ENCODE results near the gene SCFD2.

The SCFD2 gene

DNA sequence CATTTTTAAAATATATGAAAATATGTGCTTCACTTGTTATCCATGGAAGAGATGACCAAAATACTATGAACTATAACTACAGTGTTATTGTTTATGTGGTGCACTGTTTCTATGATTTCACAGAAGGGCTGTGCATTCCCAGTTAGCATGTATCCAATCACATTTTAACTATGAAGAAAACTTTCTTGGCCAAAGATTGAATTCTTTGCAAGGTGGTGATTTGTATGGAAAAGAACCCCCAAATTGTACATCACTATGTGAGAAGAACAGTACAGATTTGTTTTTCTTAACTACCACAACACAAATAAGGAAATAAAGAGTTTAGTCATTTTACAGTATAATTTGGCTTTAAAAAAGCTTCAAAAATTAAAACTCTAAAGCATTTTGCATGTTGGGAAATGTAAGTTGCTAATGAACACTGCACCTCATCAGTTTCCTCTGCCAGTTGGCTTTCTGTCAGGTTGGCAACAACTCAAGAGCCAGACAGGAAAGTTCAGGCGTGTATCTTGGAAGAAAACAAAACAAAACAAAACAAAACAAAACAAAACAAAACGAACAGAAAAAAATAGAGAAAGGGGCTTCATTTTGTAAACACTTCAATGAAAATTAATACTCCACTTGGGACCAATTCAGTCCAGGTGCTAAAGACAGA is 237.0 kb downstream of the SCFD2 start:
- DNase-seq (ENCODE audit: low read depth), result peak; percentile 51
- H3K4me3 ChIP-seq (ENCODE audit: control insufficient read depth, low read depth, low read length), result no peak overlapping the region
- TF ChIP-seq CTCF (conservative IDR thresholded peaks at IDR 0.05; ENCODE audit: control insufficient read depth, insufficient read depth, low read depth, low read length), result no peak

- TF ChIP-seq CTCF (conservative IDR thresholded peaks at IDR 0.05; ENCODE audit: control insufficient read depth, insufficient read depth, low read depth, low read length), result no peak
- no peak for DNase-seq (ENCODE audit: low read depth)
- H3K4me3 ChIP-seq (ENCODE audit: control insufficient read depth, low read depth, low read length), result no peak overlapping the region
These were observed 237.6 kb downstream of the SCFD2 start for GRCh38 chr4:53128231-53128630.

GRCh38 chr4:53127365-53127764 is 238.5 kb downstream of the SCFD2 start:
- DNase-seq (ENCODE audit: low read depth), result no peak
- H3K4me3 ChIP-seq (ENCODE audit: control insufficient read depth, low read depth, low read length), result no peak overlapping the region
- no peak for TF ChIP-seq CTCF (conservative IDR thresholded peaks at IDR 0.05; ENCODE audit: control insufficient read depth, insufficient read depth, low read depth, low read length)

DNA sequence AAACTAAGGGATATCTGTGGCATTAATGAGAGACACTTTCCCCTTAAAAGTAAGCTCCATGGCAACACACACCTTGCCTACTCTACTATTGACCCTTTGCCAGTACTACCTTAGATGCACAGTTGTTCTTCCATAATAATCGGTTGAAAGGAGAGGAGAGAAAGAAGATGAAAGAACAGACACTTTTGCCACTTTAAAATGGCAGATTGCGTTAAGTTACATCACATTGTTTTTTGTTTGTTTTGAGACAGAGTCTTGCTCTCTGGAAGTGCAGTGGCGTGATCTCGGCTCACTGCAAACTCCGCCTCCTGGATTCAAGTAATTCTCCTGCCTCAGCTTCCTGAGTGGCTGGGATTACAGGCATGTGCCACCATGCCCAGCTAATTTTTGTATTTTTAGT is 239.8 kb downstream of the SCFD2 start:
- TF ChIP-seq CTCF (conservative IDR thresholded peaks at IDR 0.05; ENCODE audit: control insufficient read depth, insufficient read depth, low read depth, low read length), result no peak
- no peak overlapping the region for H3K4me3 ChIP-seq (ENCODE audit: control insufficient read depth, low read depth, low read length)
- no peak for DNase-seq (ENCODE audit: low read depth)

DNA sequence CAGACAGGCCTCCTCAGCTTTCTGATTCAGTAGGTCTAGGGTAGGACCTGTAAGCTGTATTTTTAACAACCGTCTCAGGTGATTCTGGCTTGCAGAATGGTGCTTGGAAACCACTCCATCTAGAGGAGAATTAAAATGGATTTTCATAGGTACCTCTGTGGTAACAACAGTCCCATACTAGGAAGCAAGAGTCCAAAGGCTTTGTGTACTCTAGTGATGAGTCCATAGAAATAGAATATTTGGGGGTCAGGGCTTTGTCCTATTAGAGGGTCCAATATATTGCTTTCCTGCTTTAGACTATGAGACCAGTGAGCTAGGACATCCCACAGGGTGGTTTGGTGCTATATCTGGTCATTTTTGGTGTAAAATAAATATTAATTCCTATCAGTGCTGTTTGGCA is 242.0 kb downstream of the SCFD2 start:
- no peak overlapping the region for H3K4me3 ChIP-seq (ENCODE audit: control insufficient read depth, low read depth, low read length)
- TF ChIP-seq CTCF (conservative IDR thresholded peaks at IDR 0.05; ENCODE audit: control insufficient read depth, insufficient read depth, low read depth, low read length), result no peak
- no peak for DNase-seq (ENCODE audit: low read depth)

DNA sequence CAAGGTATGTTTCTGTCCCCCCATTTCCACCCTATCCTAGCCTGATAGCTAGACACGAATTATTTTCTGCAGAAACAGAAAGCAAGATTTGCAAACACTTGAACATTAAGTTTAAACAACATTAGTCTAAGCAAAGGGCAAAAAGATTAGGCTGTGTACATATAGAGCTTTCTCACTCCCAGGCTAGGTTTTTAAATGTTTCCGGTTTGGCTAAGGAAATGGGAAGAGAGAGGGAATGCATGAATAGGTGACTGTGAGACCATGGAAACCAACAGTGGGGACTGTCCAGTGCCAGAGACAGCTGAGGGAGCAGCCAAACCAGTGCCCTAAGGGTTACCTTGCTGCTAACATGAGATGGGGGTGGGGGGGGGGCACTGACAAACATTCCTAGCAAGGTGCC is 242.7 kb downstream of the SCFD2 start:
- H3K4me3 ChIP-seq (ENCODE audit: control insufficient read depth, low read depth, low read length), result no peak overlapping the region
- no peak for TF ChIP-seq CTCF (conservative IDR thresholded peaks at IDR 0.05; ENCODE audit: control insufficient read depth, insufficient read depth, low read depth, low read length)
- DNase-seq (ENCODE audit: low read depth), result no peak

Data from fibroblast of mammary gland (primary cell).